Measurements from ENCODE around the gene RNF31. TPM values are rescaled to one million over a fixed set of nuclear protein-coding genes. Genes with fewer than 3 reads are reported as not detected.
A peak's percentile ranks its signal among the peaks of the same experiment; 100 is the strongest.

Gene RNF31
- total RNA-seq (81.0 and 134 TPM in 2 replicates), polyA plus RNA-seq (42.1 and 44.9 TPM in 2 replicates)

GRCh38 chr14:24146978-24147760, at the start of gene RNF31:
Gene RNF31, plus strand, starts transcription at chr14:24147498. Its CDS starts 201 bp downstream, at chr14:24147699.
- H3K27ac ChIP-seq, result peak within 1 kb of the TSS; percentile 69
- no peaks in the 10 kb centered on the region for H3K9me3 ChIP-seq (ENCODE audit: low read depth)
- no peaks in the 10 kb centered on the region for H3K27me3 ChIP-seq
- peak within 1 kb of the TSS; percentile 53 for H3K4me3 ChIP-seq
- DNase-seq (ENCODE audit: low read depth in 1 of 2, low spot score in 1 of 2), result peak; percentile 99
- H3K4me1 ChIP-seq (ENCODE audit: low read depth), result peaks cover 10% of the 10 kb centered on the region
- no peak for TF ChIP-seq CTCF (IDR thresholded peaks at IDR 0.05; ENCODE audit: low read depth, low read length)
- peaks cover 23% of the 10 kb centered on the region for H3K36me3 ChIP-seq

GRCh38 chr14:24098229-24098926, 48.9 kb upstream of the RNF31 start:
- no peak for TF ChIP-seq CTCF (IDR thresholded peaks at IDR 0.05; ENCODE audit: low read depth, low read length)
- H3K27me3 ChIP-seq, result no peaks in the 10 kb centered on the region
- no peaks in the 10 kb centered on the region for H3K36me3 ChIP-seq
- H3K9me3 ChIP-seq (ENCODE audit: low read depth), result no peaks in the 10 kb centered on the region
- H3K27ac ChIP-seq, result no peak overlapping the region
- no peak overlapping the region for H3K4me3 ChIP-seq
- DNase-seq (ENCODE audit: low read depth in 1 of 2, low spot score in 1 of 2), result no peak
- H3K4me1 ChIP-seq (ENCODE audit: low read depth), result peaks cover 7% of the 10 kb centered on the region

GRCh38 chr14:24098927-24099813, 48.1 kb upstream of the RNF31 start:
- DNase-seq (ENCODE audit: low read depth in 1 of 2, low spot score in 1 of 2), result no peak
- no peaks in the 10 kb centered on the region for H3K36me3 ChIP-seq
- no peaks in the 10 kb centered on the region for H3K27me3 ChIP-seq
- H3K4me3 ChIP-seq, result no peak overlapping the region
- TF ChIP-seq CTCF (IDR thresholded peaks at IDR 0.05; ENCODE audit: low read depth, low read length), result no peak
- no peaks in the 10 kb centered on the region for H3K9me3 ChIP-seq (ENCODE audit: low read depth)
- peaks cover 7% of the 10 kb centered on the region for H3K4me1 ChIP-seq (ENCODE audit: low read depth)
- H3K27ac ChIP-seq, result no peak overlapping the region

- TF ChIP-seq CTCF (IDR thresholded peaks at IDR 0.05; ENCODE audit: low read depth, low read length), result no peak
- no peak overlapping the region for H3K27ac ChIP-seq
- DNase-seq (ENCODE audit: low read depth in 1 of 2, low spot score in 1 of 2), result no peak
- no peaks in the 10 kb centered on the region for H3K36me3 ChIP-seq
- no peaks in the 10 kb centered on the region for H3K27me3 ChIP-seq
- H3K4me1 ChIP-seq (ENCODE audit: low read depth), result peaks cover 1% of the 10 kb centered on the region
- H3K9me3 ChIP-seq (ENCODE audit: low read depth), result no peaks in the 10 kb centered on the region
- H3K4me3 ChIP-seq, result no peak overlapping the region
Measured at GRCh38 chr14:24100197-24100981, 46.9 kb upstream of the RNF31 start.

Measured in cardiac muscle cell (in vitro differentiated cells and primary cell).